NT2/D1 (cell line): ENCODE measurements around the gene CDK5RAP2.

Experiments
- SUZ12 ChIP-seq: IDR thresholded peaks from 2 replicates; pipeline ENCODE4 v1.6.1; 2011; ENCODE audit not compliant: insufficient read length, insufficient read depth; ENCODE audit errors: extremely low read depth
- YY1 ChIP-seq: IDR thresholded peaks from 2 replicates; pipeline ENCODE4 v1.6.1; 2011; ENCODE audit not compliant: insufficient read length, insufficient read depth
- ZNF274 ChIP-seq: IDR thresholded peaks from 2 replicates; pipeline ENCODE4 v1.6.1; 2011; ENCODE audit warnings: mild to moderate bottlenecking, low read depth, low read length

DNA sequence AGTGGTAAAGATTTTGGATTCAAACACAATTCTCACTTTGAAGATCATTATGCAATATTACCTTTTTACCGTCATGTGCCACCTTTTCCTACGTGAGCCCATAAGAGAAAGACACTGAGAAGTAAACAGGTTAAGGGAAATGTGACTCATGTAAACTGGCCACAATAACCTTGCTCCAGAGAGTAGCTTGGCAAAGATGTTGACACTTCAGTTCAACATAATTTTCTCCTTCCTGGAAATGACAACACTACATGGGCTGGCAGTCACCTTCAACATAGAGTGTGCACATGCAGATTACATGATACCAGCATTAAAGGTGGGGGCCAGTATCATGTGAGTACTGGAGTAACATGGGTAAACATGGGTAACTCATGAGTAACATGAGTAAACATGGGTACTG is 141.9 kb downstream of the CDK5RAP2 start:
- no peak for TF ChIP-seq ZNF274
- no peak for TF ChIP-seq YY1
- no peak for TF ChIP-seq SUZ12
